Caki2 (cell line): ENCODE data around the gene GSTT2. TPM values are rescaled to one million over a fixed set of nuclear protein-coding genes. Genes with fewer than 3 reads are reported as not detected.
"Not testable (repeated sequence)": the region's sequence is repeated elsewhere in the genome, so short reads cannot be mapped to it uniquely, and the experiment has no call there.

Source experiments
- DNase-seq: peaks from one replicate; pipeline ENCODE4 v3.0.0-alpha.2; 2015; ENCODE audit warnings: low read depth
- in situ Hi-C: cut with HindIII; loops from 2 replicates; pipeline ENCODE4 v1.10.0; 2016; ENCODE audit warnings: low sequenced_read_pairs, low pct_unique_long_range_greater_than_20kb, mixed read lengths
- total RNA-seq: library from RNA; depleted of rRNA; stranded (reverse); fragments of >200 nt; shearing (Covaris generic); gene quantifications from 2 replicates; pipeline ENCODE4 v1.2.3, GENCODE V29; 2014; ENCODE audit warnings: low replicate concordance

The GSTT2 gene
- total RNA-seq, 1 experiment from 2014 or later: not detected

DNA sequence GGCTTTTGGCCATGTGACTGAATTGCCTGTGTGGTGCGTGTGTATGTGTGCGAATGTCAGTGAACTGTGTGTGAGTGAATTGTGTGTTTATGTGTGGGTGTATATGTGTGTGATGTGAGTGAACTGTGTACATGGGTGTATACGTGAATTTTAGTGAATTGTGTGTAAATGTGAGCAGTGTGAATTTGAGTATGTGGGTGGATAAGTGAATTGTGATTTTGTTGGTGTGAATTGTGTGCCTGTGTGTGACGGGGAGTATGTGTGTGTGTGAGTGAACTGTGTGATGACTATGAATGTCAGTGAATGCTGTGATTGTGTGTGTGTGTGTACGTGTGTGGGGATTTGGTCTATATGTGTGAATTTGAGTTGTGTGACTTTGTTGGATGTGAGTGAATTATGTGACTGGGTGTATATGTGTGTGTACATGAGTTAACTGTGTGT lies 9.7 kb upstream of the GSTT2 start:
- in situ Hi-C loops: no loop called here

DNA sequence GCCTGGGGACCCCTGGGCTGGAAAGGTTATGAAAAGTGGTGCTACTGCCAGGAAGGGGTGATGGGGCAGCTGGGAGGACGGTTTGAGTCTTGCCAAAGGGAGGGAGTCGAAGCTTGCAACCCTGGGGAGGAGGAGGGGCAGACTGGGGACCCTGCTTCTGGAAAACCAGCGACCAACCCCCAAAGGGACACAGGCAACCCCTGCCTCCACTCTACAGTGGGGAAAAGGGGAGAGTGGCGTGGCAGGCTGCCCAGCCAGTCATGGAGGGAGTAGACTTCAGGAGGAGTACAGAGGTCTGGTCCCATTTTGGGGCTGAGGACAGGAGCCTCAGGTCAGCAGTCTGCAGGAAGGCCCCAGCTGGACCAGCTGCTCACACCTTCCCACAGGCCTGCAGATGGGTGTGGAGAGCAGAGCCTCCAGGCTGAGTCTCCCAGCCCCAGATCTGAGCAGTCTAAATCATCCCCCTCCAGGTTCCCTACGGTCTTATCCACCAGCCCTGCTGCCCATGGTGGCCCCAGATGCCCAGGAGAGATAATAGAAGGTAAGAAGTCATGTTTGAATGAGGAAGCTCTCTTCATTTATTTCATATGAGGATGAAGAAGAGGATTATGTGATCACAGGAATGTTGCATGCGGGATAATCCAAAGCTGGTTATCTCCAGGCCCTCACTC lies 9.0 kb upstream of the GSTT2 start:
- in situ Hi-C loops: no loop called here
- DNase-seq: no peak

More for the DNA sequence above, 9.7 kb upstream of the GSTT2 start:
- DNase-seq: no peak

DNA sequence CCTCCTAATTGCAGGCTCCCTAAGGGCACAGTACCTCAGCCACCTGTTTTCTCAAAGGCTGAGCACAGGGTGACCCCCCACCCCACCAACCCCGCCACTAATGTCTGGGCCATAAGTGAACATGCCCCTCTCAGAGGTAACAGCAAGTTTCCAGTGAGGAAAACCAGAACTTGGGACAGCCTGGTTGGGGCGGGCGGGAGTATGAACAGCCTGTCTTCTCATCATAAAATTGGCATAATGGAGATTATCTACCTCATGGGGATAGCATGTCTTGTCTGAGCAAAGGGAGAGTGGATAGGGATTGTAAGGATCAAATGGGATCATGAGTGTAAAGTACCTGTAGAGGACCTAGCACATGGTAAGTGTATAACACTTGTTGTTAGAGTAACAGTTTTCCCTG lies 8.0 kb upstream of the GSTT2 start:
- in situ Hi-C loops, DNase-seq: not testable (repeated sequence)

DNA sequence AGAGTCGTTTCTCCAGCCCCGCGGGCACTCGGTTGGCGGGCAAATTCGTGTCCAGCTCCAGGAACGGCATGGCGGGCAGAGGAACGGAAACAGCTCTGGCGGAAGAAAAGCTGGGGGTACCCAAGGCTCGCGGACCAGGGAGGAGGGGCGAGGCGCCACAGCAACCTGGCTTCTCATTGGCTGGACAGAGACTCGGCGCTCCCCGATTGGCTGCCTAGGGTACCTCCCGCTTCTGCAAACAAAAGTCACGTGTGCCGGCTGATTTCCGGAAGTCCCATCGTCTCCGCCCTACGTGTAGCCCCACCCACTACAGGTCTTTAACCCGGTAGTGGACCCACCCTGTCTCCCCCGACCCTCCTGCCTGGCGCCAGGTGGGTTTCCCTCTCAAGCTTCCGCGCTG lies 5.6 kb upstream of the GSTT2 start, which contains the start of gene DDT:
TSS of gene DDT (minus strand) at position 97 of the 400 bp plus-strand sequence. CDS start at position 70, 27 bp downstream.
- in situ Hi-C loops, DNase-seq: not testable (repeated sequence)

DNA sequence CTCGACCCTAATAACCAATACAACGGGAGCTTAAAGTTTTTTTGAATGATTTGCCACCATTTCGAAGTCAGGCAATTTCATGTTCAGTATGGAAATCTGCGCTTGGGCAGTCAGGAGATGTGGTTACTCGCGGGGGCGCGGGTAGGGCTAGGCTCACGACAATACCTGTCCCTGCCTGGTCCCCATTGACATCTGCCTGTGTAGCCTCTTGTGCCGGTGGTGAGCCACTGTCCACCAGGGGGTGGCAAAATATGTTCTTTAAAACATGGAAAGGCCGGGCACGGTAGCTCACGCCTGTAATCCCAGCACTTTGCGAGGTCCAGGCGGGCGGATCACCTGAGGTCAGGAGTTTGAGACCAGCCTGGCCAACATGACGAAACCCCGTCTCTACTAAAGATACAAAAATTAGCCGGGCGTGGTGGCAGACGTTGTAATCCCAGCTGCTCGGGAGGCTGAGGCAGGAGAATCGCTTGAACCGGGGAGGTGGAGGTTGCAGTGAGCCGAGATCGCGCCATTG lies 5.0 kb upstream of the GSTT2 start:
- DNase-seq, in situ Hi-C loops: not testable (repeated sequence)

DNA sequence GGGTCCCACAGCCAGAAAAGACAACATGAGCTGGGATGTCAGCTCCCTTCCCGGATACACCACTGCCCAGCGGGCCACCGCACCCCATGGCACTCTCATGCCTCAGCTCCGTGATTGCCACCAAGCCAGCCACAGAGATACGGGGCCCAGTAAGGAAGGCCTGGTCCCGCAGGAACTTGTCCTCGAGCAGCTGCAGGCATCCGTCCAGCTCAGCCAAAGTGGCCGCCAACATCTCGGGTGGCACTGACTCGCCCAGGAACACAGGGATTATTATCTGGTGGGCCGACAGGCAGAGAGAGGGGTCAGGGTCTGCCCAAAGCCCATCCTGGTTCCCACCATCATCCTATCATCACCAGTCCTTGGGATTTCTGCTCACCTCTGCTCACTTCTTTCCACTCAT lies 2.6 kb upstream of the GSTT2 start:
- DNase-seq, in situ Hi-C loops: not testable (repeated sequence)

DNA sequence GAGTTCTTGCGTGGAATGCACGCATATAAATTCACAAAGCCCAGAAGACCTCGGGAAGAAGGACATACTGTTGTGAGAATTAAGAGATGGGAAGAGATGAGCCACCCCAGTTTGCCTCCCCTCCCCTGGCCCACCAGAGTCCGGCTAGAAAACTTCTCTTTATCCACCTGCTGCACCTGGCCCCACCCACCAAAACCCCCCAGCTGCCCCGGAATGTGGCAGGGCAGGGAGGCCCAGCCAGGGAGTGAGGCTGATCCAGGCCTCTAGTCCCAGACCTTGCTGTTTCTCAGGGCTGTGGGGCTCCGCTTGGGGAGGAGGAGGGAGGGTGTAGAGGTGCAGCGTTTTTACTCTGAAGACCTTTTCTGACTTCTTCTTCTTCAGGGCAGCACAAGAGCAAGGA lies 633 bp downstream of the GSTT2 start:
- in situ Hi-C loops, DNase-seq: not testable (repeated sequence)

DNA sequence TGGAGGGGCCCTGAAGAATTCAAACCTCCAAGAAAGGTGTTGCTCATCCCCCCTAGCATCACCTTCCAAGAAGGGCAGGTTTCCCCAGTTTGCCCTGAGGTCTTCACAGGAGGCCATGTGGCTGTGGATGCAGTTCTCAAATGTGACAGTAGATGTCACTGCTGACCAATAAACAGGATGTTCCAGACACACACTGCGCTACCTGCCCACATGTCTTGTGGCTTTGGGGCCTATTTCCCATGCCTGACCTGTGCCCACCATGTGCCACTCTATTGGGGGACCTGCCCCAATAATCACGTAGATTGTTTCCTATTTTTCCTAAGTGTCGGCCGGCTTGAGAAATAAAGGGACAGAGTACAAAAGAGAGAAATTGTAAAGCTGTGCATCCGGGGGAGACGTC lies 4.5 kb downstream of the GSTT2 start:
- in situ Hi-C loops: no loop called here
- no peak for DNase-seq

DNA sequence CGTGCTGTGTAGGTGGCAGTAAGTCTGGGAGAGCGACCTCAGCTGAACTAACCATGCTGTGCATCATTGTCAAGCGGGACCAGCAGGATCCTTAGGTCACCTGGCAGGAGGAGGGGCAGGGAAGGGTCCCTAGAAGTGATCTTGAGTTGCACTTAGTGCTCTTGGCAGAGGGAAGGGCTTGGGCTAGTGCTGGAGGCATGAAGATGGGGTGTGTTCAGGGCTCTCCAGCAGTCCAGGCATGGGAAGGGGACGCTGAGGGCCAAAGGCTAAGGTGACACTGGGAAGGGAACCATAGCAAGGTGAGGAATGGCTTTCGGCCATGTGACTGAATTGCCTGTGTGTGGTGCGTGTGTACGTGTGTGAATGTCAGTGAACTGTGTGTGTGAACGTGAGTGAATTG lies 6.2 kb downstream of the GSTT2 start:
- DNase-seq, in situ Hi-C loops: not testable (repeated sequence)

DNA sequence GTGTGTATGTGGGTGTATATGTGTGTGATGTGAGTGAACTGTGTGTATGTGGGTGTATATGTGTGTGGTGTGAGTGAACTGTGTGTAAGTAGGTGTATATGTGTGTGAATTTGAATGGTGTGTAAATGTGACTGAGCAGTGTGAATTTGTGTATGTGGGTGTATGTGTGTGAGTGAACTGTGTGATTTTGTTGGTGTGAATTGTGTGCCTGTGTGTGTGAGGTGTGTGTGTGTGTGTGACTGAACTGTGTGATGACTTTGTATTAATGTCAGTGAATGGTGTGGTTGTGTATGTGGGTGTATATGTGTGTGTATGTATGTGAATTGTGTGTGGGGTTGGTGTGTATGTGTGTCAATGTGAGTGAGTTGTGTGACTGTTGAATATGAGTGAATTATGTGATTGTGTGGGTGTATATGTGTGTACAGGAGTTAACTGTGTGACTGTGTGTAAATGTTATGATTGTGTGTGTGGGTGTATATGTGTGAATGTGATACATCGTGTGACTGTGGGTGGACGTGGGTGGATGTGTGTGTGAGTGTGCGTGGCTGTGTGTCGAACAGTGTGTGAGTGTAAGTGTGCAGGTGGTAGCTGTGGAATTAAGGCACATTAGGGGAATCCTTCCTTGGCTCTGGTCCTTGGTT lies 6.7 kb downstream of the GSTT2 start:
- DNase-seq, in situ Hi-C loops: not testable (repeated sequence)

DNA sequence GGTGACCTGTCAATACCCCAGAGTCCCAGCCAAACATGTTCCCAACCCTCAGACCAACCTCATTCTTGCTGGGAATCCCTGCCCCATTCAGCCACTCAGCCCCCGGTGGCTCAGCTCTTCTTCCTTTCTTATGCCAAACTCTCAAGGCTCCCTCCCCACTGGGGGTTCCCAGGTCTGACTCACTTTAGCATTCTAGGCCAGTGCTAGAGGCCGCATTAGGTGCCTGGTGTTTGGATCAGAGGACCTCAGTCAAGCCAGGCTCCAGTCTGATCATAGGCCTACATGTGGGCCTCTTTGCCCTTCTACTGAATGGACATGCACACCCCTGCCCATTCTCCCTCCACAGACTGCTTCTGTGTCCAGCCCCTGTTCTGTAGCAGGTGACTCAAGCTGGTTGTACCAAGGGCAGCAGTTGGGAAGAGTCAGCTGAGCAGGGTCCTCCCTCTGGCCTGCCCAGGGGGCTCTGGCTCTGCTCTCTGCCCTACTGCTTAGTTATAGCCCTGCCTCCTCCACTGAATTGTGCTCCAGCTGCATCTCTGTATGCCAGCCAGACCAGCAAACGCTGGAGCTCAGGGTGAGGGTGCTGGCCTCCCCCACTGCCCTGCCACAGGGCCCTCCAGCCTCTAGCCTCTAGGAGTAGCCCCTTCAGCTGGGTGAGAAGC lies 9.8 kb downstream of the GSTT2 start:
- DNase-seq, in situ Hi-C loops: not testable (repeated sequence)

DNA sequence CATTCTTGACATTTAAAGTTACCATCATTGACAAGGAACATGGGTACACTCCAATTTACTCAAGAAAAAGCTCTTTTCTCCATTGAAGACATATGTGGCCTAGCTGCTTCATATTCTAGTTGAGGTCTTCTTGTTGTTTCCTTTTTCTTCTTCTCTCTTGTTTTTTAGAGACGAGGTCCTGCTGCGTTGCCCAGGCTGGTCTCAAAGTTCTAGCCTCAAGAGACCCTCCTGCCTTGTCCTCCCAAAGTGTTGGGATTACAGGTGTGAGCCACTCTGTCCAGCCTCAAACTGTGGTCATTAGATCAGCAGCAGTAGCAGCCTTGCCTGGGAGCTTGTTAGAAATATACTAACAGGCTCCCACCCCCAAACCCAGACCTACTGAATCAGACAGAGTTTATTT lies 13.1 kb downstream of the GSTT2 start:
- in situ Hi-C loops, DNase-seq: not testable (repeated sequence)

DNA sequence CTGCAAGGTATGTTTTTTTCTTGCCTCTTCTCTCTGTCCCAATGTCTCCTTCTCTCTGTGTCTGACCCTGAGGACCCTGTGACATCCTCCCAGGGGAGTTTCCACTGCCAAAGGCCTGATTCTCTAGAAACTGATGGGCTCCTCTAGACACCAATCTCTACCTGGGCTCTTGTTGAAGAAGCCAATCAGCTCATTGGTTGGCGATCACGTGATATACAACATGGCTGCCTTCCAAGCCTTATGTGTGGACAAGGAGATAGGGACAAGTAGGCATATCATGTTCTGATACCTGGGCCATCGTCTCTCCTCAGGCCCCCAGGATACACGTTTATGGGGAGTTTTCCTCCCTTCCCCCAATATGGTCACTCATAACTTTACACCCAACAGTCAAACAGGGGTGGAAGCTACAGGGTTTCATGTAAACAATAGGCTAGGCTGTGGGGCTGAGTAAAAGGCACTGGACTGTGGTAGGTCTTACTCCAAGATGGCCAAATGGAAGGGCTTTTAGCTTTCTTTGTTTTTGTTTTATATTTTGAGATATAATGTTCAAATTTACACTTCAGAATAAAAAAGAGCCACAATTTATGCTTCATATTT lies 13.7 kb downstream of the GSTT2 start:
- in situ Hi-C loops, DNase-seq: not testable (repeated sequence)

DNA sequence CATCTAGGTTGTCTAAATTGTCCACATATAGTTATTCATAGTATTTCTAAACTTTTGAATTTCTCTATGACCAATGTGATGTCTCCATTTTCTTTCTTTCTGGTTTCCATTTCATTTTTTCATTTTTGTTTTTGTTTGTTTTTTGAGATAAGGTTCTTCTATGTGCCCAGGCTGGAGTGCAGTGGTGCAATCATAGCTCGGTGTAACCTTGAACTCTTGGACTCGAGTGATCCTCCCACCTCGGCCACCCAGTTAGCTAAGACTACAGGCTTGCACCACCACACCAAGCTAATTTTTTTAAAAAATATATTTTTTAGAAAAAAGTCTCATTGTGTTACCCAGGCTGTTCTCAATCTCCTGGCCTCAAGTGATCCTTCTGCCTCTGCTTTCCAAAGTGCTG lies 17.2 kb downstream of the GSTT2 start:
- DNase-seq: no peak
- in situ Hi-C loops: no loop called here

DNA sequence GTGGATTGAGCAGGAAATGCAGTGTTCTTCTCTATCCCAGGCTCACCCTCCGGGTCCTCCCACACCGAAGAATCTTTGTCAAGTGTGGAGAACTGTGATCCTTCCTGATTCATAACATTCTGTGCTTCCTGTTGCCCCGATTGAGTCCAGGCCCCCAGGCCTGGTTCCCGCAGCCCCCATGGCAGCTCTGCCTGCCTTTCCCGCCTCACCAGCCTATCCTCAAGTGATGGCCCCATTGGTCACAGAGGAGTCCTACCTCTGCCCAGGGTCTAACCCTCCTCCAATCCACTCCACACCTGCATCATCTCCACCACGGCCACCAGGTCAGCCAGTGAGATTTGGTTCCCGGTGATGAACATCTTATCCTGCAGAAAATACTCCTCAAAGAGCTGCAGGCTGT lies 19.8 kb downstream of the GSTT2 start:
- not testable (repeated sequence) for DNase-seq

DNA sequence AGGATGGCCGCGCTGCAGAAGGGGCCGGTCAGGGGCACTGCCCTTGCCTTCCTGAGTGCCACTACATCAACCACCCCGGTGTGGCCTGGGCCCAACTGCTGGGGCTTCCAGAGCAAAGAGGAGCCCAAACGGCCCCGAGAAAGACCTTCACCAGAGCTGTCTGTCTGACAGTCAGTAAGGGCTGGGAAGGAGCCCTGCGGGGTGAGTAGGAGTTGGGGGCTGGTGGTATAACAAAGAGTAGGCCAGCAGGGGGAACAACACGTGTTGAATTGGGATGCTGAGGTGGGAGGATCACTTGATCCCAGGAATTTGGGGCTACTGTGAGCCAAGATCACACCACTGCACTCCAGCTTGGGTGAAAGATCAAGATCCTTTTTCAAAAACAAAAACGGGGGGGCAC lies 21.4 kb downstream of the GSTT2 start:
- DNase-seq: no peak
- in situ Hi-C loops: no loop called here

More for the DNA sequence above, 19.8 kb downstream of the GSTT2 start:
- in situ Hi-C loops: not testable (repeated sequence)

DNA sequence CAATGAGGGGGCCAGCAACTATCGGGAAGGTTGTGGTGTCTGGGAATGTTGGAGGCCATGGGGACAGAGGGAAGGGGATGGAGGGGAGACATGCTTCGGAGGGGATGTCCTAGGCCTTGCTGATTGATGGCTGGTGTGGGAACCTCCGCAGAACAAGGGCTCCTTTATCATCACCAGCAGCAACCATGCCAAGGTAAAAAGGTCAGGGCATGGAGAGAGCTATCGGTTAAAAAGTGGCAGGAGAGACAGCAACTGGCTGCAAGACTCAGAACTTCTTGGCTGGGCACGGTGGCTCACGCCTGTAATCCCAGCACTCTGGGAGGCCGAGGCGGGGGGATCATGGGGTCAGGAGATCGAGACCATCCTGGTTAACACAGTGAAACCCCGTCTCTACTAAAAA lies 22.3 kb downstream of the GSTT2 start:
- in situ Hi-C loops: no loop called here
- no peak for DNase-seq

DNA sequence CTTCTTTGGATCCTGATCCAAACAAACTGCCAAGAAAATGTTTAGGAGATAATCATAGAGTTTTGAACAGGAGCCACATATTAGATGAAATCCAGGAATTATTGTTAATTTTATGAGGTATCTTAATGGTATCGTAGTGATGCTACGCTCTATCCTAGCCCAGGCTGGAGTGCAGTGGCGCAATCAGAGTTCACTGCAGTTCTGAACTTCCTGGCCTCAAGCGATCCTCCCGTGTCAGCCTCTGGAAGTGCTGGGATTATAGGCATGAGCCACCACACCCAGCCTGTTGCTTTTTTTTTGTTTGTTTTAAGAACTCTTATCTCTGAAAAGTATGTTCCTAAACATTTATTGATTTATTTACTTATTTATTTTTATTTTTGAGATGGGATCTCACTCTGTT lies 22.9 kb downstream of the GSTT2 start:
- in situ Hi-C loops: no loop called here
- no peak for DNase-seq

DNA sequence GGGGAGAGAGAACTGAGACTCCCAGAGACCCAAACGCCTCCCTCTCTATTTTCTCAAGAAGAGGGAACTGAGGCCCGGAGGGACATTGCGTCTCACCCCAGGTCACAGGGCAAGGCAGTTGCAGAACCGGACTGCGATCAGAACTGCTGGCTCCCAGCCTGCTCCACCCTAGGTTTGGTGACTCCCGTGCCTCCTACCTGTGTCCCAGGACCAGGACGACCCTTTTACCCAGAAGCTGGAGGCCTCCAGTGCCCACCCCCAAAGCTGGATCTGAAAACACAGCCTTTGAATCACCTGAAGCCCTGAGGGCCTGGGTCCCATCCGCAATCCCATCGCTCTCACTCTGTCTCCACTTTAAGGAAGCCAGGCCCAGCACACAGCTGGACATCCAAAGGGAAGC lies 24.0 kb downstream of the GSTT2 start:
- no peak for DNase-seq
- in situ Hi-C loops: no loop called here
